ENCODE measurements around the gene EFCAB9.

The EFCAB9 gene

DNA sequence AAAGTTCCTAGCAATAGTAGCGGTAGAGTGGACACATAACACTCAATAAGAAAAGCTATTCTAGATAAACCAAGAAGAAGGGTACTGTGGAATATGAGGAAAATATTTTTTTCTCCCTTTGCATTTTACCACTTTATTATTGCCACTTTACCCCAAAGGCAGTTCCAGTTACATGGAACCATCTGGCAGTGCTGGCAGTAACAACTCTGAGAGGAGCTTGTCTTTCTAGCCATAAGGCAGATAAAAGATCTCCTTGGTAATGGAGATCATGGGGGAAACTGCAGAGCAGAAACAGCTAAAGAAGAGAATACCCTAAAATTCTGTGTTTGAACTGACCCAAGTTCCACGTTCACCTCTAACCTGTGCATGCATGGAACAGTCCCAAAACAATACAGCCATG is 51.1 kb downstream of the EFCAB9 start:
- no peak for DNase-seq

DNA sequence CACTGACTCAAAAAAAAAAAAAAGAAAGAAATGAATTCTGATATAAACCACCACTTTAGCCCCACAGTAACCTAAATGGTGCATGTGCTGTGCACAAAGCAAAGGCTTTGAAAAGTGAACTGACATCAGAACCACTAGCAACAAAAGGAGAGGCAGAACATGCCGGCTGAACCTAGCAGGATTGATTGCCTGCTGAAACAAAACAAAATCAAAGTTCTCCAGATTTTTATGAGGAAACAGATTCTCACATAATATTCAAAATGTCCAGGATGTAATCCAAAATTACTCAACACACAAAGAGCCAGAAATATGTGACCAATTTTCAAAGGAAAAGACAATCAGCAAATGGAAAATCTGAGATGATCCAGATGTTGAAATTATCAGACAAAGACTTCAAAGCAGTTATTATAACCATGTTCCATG is 51.7 kb downstream of the EFCAB9 start:
- DNase-seq, result no peak

GRCh38 chr5:172248637-172249036 is 54.7 kb downstream of the EFCAB9 start:
- no peak for DNase-seq

DNA sequence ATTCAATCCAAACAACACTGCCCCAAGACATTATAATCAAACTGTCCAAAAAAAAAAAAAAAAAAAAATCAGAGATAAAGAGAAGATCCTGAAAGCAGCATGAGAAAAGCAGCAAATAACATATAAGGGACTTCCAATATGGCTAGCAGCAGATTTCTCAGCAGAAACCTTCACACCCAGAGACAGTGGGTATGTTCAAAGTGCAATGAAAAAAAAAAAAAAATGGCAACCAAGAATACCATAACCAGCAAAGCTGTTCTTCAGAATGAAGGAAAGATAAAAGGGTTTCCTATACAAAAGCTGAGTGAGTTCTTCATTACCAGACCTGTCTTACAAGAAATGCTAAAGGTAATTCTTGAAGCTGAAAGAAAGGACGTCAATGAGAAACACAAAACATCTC is 57.4 kb downstream of the EFCAB9 start:
- DNase-seq, result no peak

DNA sequence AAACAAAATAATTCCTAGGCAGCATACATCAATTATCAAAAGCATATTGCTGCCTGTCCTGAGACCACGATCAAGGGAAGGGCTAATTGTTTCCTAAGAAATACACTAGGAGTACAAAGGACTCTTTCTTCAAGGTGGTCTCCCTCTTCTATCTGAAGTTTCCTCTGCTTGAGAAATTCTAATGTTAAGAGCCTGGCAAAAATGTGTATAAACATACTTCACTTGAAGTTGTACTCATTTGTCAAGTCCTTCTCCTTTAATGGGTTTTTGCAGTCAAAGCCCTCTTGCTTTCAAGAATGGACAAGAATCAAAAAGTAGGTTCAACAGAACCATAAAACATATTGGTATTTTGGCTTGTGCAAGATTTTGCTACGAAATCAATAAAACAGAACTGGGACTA is 58.5 kb downstream of the EFCAB9 start:
- no peak for DNase-seq
